Spleen (tissue), 7 donors: ENCODE results near the gene OR2A42.
"Not testable (repeated sequence)": the region's sequence is repeated elsewhere in the genome, so short reads cannot be mapped to it uniquely, and the experiment has no call there.

Experiments
- POLR2A ChIP-seq, 3 donors: fragments of 450-650 bp; IDR thresholded peaks; one replicate each; pipeline ENCODE4 v1.5.1; 2017; ENCODE audit warnings: antibody characterized with exemption in 3 of 3, mild to moderate bottlenecking in 1 of 3
- POLR2AphosphoS5 ChIP-seq, 3 donors: sonication (generic); formaldehyde crosslinking; IDR thresholded peaks; one replicate each; pipeline ENCODE4 v1.5.1; 2017; ENCODE audit warnings: antibody characterized with exemption in 3 of 3
- TF ChIP-seq, protein P1 (sequence below), 11 experiments: fragments of 200-600 bp in 7 of 11; fragments of 450-650 bp in 4 of 11; sonication (generic) in 4 of 11; IDR thresholded peaks in 8 of 11; conservative IDR thresholded peaks in 3 of 11; 1 replicate in 7 of 11; 2 replicates in 4 of 11; pipeline versions ENCODE4 v1.4.0 to v1.8.0; 2016 to 2021; ENCODE audit warnings: antibody characterized with exemption in 11 of 11, inconsistent platforms in 4 of 11, mild to moderate bottlenecking in 1 of 11
- donor health status: DM: no; HTN: no; CAD: no; lungs with moderate emphysema.
- donor health status: DM: no; HTN: no; CAD: no.
- donor health status: DM: no; HTN: no; CAD: no.

DNA sequence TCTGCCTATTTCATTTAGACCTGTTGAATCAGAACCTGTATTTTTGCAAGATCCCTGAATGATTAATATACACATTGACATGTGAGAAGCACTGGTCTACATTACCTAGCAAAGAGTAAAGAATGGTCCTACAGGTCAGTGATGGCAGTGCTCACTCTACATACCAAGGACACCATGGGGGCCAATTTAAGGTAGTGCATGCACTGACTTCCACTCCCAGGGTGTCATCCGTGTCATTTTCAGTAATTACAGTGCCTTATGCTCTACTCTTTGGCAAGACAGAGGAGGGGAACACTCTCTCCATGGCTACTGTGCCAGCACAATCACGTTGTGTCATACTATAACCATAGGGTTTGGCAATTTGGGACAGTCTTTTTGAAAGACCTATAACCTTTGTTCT, 6.0 kb upstream of the OR2A42 start:
- TF ChIP-seq, protein P1, sequence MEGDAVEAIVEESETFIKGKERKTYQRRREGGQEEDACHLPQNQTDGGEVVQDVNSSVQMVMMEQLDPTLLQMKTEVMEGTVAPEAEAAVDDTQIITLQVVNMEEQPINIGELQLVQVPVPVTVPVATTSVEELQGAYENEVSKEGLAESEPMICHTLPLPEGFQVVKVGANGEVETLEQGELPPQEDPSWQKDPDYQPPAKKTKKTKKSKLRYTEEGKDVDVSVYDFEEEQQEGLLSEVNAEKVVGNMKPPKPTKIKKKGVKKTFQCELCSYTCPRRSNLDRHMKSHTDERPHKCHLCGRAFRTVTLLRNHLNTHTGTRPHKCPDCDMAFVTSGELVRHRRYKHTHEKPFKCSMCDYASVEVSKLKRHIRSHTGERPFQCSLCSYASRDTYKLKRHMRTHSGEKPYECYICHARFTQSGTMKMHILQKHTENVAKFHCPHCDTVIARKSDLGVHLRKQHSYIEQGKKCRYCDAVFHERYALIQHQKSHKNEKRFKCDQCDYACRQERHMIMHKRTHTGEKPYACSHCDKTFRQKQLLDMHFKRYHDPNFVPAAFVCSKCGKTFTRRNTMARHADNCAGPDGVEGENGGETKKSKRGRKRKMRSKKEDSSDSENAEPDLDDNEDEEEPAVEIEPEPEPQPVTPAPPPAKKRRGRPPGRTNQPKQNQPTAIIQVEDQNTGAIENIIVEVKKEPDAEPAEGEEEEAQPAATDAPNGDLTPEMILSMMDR (IDR thresholded peaks at IDR 0.05 in 8 of 11, conservative IDR thresholded peaks at IDR 0.05 in 3 of 11) = not testable (repeated sequence)
- not testable (repeated sequence) for TF ChIP-seq POLR2AphosphoS5, POLR2A (IDR thresholded peaks at IDR 0.05)
